NCI-H1694 treated with DMSO at 0.1 percent for 48 hours (cell line): ENCODE results near the gene MACROD2.
"Not testable (repeated sequence)": the region's sequence is repeated elsewhere in the genome, so short reads cannot be mapped to it uniquely, and the experiment has no call there.

ENCODE experiments used
- DNase-seq: peaks from one replicate; lab custom pipeline; 2025; lab: John Stamatoyannopoulos, UW

MACROD2 gene

DNA sequence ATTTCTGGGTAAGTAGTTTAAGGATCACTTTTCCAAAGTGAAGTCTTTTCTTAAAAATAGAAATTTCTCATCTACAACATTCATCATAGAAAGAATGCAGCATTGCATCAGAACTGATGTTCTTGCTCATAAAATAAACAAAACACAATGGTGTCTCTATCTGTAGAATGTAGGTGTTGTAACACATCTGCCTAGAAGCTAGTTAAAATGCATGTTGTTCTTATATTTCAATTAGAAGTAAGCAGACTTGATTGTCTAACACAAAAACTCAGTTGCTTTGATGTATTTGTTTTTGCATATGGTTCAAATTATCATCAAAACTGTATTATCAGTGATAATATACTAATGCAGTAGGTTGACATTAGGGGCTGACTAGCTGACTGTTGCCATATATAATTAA, 996.8 kb downstream of the MACROD2 start:
- DNase-seq, result no peak

DNA sequence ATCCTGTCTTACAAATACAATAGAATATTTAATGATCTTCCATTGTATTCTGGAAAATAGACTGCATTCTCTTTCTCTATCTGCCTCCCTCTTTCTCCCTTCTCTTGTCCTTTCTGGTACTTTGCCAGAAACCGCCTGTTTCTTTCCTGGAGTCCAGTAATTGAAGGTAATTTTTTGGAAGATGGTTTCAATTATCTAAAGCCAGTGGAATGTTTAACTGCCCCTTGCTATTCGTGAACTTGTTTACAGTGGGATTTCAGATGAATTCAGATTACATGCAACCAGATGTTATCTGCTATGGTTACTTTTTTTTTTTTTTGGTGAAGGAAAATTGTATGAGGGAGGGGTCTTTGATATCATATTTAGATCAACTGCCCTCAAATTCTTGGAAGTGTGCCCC, 997.6 kb downstream of the MACROD2 start:
- no peak for DNase-seq

DNA sequence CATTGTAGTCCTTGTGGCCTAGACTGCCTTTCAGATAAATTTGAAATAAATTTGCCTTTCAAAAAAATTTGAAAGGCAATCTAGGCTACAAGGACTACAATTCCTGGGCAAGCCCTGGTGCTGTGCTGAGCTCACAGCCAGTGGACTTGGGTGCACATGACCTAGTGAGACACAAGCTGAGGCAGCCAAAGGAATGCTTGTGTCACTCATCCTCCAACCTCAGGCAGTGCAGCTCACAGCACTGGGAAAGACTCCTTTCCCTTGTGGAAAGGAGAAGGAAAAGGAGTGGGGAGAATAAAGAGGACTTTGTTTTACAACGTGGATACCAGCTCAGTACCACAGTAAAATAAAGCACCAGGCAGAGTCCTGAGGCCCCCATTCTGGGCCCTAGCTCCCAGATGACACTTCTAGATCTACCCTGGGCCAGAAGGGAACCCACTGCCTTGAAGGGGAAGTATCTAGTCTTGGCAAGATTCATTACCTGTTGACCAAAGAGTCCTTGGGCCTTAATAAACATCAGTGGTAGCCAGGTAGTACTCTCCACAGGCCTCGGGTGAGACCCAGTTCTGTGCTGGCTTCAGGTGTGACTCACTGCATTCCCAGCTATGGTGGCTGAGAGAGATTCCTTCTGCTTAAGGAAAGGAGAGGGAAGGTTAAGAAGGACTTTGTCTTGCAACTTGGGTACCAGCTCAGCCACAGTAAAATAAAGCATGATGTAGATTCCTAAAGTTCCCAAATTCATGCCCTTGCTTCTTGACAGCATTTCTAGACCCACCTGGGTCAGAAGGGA, 1001.8 kb downstream of the MACROD2 start:
- no peak for DNase-seq

DNA sequence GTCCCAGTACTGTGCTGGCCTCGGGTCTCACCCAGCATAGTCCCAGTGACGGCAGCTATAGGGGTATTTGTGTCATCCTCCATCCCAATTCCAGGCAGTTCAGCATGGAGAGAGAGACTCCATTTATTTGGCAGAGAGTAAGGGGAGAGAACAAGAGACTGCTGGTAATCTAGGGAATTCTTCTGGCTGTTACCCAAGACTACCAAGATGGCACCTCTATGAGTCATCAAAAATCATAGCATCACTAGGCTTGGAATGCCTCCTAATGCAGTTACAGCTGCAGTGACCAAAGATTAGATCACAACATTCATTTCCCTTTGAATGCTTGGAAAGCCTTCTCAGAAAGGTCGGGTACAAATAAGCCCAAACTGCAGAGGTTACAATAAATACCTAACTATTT, 1002.5 kb downstream of the MACROD2 start:
- DNase-seq, result no peak

DNA sequence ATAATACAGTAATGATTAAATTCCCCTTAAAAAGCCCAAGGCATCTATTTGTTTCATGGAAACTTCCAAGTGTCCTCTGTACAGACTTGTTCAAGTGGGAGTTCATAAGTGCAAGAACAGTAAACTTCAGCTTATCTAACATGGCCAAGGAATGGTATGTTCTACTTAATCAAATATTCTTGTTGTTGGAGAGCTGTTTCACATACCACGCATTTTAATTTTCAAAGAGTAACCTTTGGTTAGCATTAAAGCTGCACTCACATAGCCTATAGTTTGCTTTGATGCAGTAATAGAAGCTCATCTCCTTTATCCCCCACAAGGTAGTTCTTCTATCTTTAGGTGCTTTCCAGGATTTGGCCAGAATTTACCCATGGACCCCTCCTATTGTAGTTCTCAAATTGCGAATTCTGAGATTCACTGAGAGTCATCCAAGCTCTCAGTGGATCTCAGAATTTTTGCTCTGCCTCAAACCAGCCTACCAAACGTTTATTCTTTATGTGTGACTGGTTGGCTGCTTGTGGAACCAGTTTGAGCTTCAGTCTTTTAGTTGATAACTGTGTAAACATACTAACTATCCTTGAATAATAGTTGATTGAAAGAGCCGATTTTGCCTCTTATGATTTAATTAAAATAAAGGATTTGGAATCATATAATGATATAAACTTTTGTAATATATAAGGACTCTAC, 1010.1 kb downstream of the MACROD2 start:
- DNase-seq, result no peak

DNA sequence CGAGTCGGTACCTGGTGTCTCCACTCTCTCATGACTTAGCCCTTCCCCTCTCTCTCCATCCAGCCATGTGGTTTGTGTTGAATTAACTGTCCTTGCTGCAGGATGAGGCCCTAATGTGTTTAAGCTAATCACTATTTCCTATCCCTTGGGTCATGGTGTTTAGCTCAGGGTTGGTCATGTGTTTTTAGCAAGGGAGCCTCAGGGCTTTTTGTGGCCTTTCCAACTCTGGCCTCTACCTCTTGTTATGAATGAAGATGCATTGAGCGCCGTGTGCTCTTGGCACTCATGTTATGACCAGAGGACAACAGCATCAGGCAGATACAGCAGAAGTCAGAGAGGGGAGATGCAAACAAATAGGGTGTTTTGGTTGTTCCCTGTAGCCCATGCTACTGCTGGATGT, 1016.3 kb downstream of the MACROD2 start:
- DNase-seq, result no peak

DNA sequence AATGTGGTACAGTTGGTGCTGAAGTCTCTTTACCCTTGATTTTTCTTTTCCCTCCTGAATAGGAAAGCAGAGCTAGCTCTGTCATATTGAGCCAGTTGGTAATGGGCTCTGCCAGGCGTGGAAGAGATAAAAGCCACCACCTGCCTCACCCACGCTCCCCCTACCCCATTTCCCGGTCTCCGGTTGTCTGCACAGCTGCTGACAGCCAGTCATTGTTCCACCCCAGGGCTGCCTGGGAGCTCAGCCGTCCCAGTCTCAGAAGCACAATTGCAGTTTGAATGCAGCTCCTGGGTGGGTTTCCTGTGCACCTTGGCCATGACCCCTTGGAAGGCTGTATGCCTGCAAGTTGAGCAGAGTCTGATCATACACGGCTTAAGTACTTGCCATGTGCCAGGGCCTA, 1017.2 kb downstream of the MACROD2 start:
- DNase-seq, result peak; percentile 65

DNA sequence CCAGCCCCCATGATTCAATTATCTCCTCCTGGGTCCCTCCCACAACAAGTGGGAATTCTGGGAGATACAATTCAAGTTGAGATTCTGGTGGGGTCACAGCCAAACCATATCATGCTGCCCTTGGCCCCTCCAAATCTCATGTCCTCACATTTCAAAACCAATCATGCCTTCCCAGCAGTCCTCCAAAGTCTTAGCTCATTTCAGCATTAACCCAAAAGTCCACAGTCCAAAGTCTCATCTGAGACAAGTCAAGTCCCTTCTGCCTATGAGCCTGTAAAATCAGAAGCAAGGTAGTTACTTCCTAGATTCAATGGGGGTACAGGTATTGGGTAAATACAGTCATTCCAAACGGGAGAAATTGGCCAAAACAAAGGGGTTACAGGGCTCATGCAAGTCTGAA, 1021.6 kb downstream of the MACROD2 start:
- not testable (repeated sequence) for DNase-seq

DNA sequence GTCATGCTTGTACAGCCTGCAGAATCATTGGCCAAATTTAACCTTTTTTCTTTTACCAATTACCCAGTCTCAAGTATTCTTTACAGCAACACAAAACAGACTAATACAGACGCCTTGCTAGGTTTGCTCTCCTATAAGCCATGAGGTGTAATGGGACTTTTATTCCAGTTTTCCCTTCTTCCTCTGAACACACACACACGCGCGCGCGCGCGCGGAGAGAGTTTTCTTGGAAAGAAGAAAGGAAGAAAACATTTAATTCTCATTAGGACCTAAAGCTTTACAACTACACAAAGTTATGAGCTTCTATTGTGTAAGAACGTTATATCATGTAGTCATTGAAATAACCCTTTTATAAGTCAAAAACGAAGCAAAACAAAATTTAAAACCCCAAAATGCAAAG, 1023.6 kb downstream of the MACROD2 start:
- no peak for DNase-seq

DNA sequence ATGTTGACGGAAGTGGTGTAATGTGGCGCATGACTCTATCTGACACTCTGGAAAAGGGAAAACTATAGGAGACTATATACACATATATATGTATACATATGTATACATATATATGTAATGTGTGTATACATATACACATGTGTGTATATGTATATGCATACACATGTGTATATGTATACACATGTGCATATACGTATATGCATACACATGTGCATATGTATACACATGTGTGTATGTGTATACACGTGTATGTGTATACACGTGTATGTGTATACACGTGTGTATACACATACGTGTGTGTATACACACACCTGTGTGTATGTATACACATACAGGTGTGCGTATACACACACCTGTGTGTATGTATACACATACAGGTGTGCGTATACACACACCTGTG, 1025.5 kb downstream of the MACROD2 start:
- DNase-seq, result no peak

DNA sequence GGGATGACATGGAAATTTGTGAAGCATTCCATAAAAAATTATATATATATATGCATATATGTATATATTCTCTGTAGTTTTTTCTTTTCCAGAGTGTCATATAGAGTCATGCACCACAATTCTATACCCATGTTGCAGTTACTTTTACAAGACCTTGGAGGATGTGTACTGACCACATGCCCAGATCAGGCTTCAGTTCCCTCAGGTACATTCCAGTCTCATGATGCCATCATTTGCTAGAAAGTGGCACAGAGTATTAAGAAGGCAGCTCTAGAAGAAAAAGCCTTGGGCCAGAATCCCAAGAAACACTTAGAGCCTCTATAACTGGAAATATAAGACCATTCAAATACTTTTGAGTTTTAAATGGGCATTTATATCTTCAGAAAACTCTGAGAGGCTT, 1027.6 kb downstream of the MACROD2 start:
- DNase-seq, result no peak

DNA sequence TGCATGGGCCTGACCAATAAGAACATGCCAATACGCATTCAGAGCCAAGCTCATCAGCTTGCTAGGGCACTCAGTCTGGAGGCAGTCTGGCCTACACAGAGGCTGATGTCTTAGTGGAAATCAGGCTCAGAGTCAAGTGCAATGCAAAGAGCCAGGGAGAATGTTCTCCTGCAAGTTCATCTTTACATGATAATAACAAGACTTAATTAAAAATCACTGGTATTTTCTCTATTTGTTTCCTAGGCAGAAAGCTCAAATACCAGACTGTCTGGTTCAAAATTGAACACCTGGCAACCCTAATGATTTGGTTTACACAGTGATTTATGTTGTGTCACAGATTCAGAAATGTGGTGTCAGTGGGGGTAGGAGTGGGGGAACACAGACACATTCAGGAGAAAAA, 1031.4 kb downstream of the MACROD2 start:
- DNase-seq, result peak; percentile 15

DNA sequence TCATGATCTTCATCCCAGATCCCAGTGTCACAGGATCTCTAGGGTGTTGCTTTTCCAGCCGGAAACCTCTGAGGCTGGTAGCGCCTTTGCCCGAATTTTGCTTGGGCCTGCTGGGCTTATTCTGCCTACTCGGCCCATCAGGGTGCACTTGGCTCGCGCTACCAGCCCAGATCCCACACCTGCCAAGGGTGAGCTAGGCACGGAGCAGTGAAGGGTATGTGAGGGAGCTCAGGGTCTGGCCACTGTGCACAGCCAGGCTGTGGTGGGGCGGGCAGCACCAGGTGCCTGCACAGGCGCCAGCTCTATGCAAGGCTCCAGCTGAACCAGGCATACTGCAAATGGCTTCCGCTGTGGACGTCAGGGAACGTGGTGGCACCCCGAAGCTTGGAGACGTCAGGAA, 1035.5 kb downstream of the MACROD2 start:
- DNase-seq, result no peak

DNA sequence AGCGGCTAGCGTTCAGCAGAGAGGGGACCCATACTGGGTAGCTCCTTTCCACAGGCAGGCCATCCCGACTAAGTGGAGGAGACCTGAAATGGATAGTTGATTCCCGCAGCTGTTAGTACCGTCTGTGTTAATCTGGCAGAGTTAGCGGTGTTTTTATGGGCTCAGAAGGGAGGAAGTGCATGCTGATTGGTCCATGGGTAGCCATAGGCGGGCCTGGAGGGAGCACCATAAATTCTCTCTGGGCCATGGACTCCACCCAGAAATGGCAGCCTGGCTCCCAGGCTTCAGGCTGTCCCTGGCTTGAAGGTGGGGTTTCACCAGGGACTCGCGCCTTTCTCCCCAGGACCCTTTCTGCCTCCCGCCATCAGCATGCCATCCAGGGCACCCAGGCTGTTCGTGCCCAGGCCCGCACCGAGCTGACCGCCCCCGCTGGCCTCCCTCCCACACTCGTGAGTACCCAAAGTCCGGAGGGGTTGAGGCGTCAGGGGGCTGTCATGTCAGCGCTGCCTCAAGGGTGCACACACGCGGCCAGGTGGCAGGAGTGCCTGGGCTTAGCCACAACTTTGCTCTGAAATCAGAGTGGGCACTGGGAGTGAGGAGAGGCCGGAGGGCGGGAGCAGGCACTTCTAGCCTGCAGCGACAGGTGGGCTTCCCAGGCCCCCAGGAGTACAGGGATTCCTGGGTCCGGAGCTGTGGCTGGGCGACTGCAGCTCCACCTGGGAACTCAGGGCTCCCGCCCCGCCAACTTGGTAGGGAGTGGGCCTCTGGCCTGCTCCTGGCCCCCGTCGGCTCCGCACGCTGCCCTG, 1036.4 kb downstream of the MACROD2 start:
- DNase-seq, result no peak

DNA sequence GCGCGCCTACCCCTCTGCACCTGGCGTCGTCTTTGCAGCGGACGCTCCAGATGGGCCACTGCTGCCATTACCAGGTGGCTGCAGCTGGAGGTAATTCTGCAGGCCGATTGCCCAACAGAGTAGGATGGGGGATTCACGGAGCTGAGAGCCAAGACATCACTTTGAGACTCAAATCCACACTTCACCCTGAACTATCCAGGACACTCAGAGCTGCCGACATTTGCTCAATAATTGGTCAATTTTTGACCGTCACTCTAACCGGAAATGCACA, 1037.0 kb downstream of the MACROD2 start:
- no peak for DNase-seq

DNA sequence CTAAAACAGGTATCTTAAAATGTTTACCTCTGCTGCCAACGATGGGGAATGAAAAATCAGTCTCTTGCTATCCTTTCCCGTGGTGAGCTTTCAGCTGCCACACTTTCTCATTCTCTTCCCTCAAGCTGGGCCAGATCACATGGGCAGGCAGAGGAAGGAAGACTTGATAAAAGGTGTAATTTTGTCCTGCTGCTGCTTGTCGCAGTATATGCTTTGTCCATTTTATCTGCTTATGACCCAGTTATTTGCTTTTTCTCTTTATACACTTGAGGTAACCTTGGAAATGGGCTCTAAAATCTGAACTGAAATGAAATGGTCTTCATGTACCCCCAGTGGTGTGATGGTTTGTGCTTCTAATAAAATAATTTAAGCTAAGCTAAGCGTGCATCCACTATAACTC, 1038.0 kb downstream of the MACROD2 start:
- DNase-seq, result no peak

DNA sequence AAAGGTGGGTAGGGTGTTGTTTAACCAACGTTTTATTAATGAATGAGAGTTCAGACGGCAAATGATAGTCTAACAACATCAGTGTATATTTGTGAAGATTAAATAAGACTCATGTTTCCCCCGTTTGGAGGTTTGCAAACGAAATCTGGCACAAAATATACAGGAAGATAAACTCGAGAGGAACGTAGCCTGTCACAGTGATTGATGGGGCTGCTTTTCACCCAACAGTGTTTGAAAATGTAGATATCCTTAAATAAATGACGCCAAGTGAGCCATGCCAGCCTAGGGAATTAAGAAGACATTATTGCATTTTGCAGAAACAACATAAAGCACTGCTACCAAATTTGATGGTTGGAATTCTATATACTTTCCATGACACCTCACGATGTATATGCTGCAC, 1038.6 kb downstream of the MACROD2 start:
- DNase-seq, result no peak

DNA sequence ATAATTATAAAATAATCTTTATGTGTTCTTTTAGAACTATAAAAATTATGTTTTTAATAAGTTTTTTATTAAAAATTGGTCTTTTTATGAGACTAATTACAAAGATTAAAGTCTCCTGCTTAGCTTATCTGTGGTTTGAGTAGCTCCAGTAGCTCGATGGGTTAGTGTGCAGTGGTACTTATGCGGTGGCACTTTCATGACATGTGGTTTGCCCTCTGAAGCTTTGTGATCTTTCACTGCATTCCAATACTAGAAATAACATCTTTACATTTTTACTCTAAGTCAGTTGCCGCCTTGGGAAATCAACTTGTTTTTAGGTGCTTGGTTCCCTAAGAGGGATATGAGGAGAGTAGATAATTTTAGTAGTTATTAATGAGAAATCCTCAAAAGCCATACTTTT, 1041.6 kb downstream of the MACROD2 start:
- DNase-seq, result no peak

DNA sequence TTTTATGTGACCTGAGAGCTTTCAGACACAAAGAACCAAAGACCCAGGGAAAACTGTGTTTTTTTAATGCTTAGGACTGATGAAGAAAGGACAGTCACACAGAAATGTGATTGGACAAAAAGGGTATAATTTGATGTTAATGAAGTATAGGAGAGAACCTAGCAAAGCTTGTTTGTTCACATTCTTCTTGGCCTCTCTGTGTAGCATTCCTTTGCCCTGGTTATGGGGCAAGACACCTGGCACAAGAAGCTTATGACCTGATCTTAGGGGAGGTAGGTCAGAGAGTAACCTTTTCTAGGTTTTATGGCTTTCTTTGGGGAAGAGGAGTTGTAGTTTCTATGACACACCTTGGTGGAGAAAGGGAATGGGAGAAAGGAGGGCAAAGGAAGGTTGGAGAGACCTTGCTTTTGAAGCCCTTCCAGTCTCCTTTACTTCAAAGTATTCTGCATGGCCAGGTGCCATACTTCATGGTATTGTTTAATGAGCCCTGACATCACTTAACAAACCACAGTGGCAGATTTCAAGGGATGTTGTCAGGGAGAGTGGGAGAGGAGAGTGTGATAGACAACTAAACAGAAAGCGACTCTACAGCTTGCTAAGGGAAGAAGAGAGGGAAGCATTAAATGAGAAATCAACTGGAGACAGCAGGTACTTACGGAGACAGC, 1043.9 kb downstream of the MACROD2 start:
- no peak for DNase-seq

DNA sequence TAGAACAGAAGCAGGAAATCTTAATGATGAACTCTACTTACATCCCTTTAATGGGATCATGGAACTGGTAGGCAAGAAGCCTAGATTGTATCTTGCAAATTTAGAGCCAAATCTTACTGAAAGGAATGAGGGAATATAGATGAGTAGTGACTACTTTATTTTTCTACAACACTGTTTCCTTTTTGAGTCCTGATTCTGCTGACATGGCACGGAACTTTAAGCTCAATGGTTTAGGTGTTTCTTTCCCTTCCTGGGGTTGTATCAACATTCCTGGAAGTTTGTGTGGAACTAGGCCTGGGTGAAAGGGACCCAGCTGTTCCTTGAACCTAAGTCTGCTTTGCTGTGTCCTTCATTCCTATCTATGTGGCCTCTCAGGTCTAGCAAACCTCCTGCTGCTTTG, 1047.4 kb downstream of the MACROD2 start:
- no peak for DNase-seq

DNA sequence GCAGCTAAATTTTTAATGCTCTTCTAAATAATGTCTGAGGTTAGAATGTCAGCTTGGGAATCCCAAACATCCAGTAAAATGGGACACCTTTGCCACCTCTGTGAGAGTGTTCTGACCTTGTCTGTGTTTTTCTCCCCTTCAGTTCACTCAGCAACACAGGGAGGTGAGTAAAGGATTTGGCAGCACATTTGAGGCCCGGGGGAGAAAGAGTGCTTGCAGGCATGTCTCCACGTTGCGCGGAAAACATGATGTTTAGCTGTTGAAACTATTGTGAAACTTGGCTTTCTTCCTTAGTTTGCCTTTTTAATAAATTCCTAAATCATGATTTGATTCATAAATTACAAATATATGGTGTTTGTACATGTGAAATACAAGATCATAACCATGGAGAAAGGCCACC, 1049.9 kb downstream of the MACROD2 start:
- DNase-seq, result no peak

DNA sequence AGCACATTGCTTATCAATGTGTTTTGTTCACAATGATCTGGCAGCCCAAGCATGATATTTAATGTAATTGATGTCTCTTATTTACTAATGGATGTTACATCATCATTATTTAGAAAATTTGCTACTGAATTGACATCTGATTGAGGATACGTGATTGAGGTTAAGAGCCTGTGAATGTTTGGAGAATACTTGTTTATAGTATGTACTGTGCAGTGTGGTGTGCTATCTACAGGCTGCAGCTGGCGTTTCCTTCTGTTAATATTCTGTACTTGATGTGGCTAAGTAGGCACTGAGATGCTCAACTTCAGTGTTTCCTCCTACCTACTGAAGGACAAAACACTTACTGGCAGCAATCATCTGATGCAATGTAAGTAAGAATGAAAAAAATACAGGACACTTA, 1051.7 kb downstream of the MACROD2 start:
- no peak for DNase-seq

DNA sequence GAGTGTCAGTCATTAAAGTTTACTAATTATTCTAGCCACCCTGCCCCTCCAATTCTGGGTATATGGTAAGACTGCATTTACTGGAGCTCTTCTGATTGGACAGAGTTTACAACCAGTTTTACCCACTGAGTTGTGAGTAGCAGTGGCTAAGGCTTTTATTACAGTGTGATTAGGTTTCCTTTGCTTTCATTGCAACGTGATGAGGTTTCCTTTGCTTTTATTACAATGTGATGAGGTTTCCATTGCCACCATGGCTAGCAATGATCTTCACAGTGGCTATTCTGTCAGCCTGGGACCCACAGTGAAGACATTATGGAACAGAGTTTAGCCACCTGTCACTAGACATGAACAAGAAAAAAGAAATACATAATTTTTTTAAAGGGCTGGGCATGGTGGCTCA, 1052.3 kb downstream of the MACROD2 start:
- no peak for DNase-seq
